HCT116 (cell line): ENCODE measurements around the gene NR2C2. TPM values are rescaled to one million over a fixed set of nuclear protein-coding genes. Genes with fewer than 3 reads are reported as not detected.

Source experiments
- ATAC-seq: fragments of 200-7000 bp; cut with Tn5 transposase; 2 replicates; pipeline ENCODE4 v1.9.1; 2020; ENCODE audit warnings: mild to moderate bottlenecking, moderate library complexity
- BruUV-seq: library from RNA; stranded (reverse); fragments of 400-500 nt; replicated peaks from 2 replicates; lab custom pipeline; 2021; lab: Mats Ljungman, UMichigan
- CTCF ChIA-PET: fragments of 300-600 bp; sonication (Branson Sonifier 250); formaldehyde crosslinking; loops from one replicate; lab custom pipeline; 2021; ENCODE audit warnings: antibody characterized with exemption; lab: Charles Lee
- POLR2A ChIA-PET: fragments of 300-600, 350-600 bp; sonication (Branson Sonifier 250); formaldehyde crosslinking; loops from one replicate; lab custom pipeline; 2021; ENCODE audit warnings: antibody characterized with exemption; lab: Charles Lee
- RAD21 ChIA-PET, 2 experiments: fragments of 300-600 bp; sonication (Branson Sonifier 250); formaldehyde crosslinking; loops; one replicate each; lab custom pipeline; 2023; ENCODE audit warnings: low total read pairs in 2 of 2; ENCODE audit not compliant: uncharacterized antibody in 2 of 2, unreplicated experiment in 2 of 2, low non-redundant PET in 1 of 2; lab: Charles Lee
- DNase-seq: peaks from one replicate; pipeline ENCODE4 v3.0.0-alpha.2; 2010; ENCODE audit warnings: low read depth, low spot score
- H2AFZ ChIP-seq: fragments of 200-600 bp; shearing (Covaris generic), sonication (generic); 2 replicates; pipeline ENCODE4 v1.6.1; 2017; ENCODE audit warnings: low read depth, mixed run types, mixed read lengths, antibody characterized with exemption, low read length; ENCODE audit not compliant: poor library complexity, severe bottlenecking
- H3K27ac ChIP-seq: 2 replicates; pipeline ENCODE4 v1.5.1; 2012; ENCODE audit warnings: low read depth, low read length
- H3K27me3 ChIP-seq: fragments of 200-600 bp; sonication (generic); 2 replicates; pipeline ENCODE4 v1.6.1; 2016; ENCODE audit warnings: mixed run types, low read length, mixed read lengths; ENCODE audit not compliant: insufficient read depth
- H3K36me3 ChIP-seq, 2 experiments: fragments of 200-500 bp in 1 of 2; fragments of 200-600 bp in 1 of 2; sonication (Bioruptor generic) in 1 of 2; sonication (generic) in 1 of 2; 2 replicates each; pipeline versions ENCODE4 v1.5.1 to v1.6.1; 2014 to 2016; ENCODE audit warnings: low read length in 2 of 2, inconsistent platforms in 1 of 2, mixed read lengths in 1 of 2, mixed run types in 1 of 2; ENCODE audit not compliant: insufficient read depth in 2 of 2, control insufficient read depth in 1 of 2
- H3K4me1 ChIP-seq, 2 experiments: fragments of 200-600 bp in 1 of 2; sonication (generic) in 1 of 2; 2 replicates each; pipeline versions ENCODE4 v1.5.1 to v1.6.1; 2012 to 2017; ENCODE audit warnings: low read length in 2 of 2, inconsistent platforms in 1 of 2, mild to moderate bottlenecking in 1 of 2, mixed read lengths in 1 of 2, mixed run types in 1 of 2, moderate library complexity in 1 of 2; ENCODE audit not compliant: insufficient read depth in 2 of 2, control insufficient read depth in 1 of 2
- H3K4me2 ChIP-seq: fragments of 200-600 bp; sonication (generic); 2 replicates; pipeline ENCODE4 v1.6.1; 2017; ENCODE audit warnings: mixed run types, low read length, mixed read lengths
- H3K4me3 ChIP-seq, 2 experiments: fragments of 200-600 bp in 1 of 2; sonication (generic) in 1 of 2; replicated peaks in 1 of 2; 2 replicates each; pipeline ENCODE4 v1.5.1; 2011 to 2016; ENCODE audit warnings: low read length in 2 of 2, control low read depth in 1 of 2, low read depth in 1 of 2, mild to moderate bottlenecking in 1 of 2, mixed read lengths in 1 of 2, mixed run types in 1 of 2
- H3K79me2 ChIP-seq: fragments of 200-600 bp; sonication (generic); 2 replicates; pipeline ENCODE4 v1.6.1; 2017; ENCODE audit warnings: mild to moderate bottlenecking, mixed run types, low read length, moderate library complexity, mixed read lengths; ENCODE audit not compliant: insufficient read depth
- H3K9ac ChIP-seq: fragments of 200-600 bp; sonication (generic); 2 replicates; pipeline ENCODE4 v1.6.1; 2016; ENCODE audit warnings: low read length, mixed read lengths
- H3K9me2 ChIP-seq: fragments of 200-600 bp; sonication (generic), shearing (Covaris generic); 2 replicates; pipeline ENCODE4 v1.6.1; 2017; ENCODE audit warnings: mixed run types, mild to moderate bottlenecking, moderate library complexity; ENCODE audit not compliant: insufficient read depth
- H3K9me3 ChIP-seq, 2 experiments: fragments of 200-500 bp in 1 of 2; fragments of 200-600 bp in 1 of 2; sonication (Bioruptor generic) in 1 of 2; sonication (generic) in 1 of 2; 2 replicates each; pipeline ENCODE4 v1.6.1; 2014 to 2017; ENCODE audit warnings: low read length in 2 of 2, mixed read lengths in 2 of 2, inconsistent platforms in 1 of 2, low read depth in 1 of 2, mild to moderate bottlenecking in 1 of 2, mixed run types in 1 of 2, moderate library complexity in 1 of 2; ENCODE audit not compliant: control insufficient read depth in 1 of 2, insufficient read depth in 1 of 2
- H4K20me1 ChIP-seq: fragments of 200-600 bp; sonication (generic), shearing (Covaris generic); 2 replicates; pipeline ENCODE4 v1.6.1; 2017; ENCODE audit warnings: mixed run types, mild to moderate bottlenecking, moderate library complexity; ENCODE audit not compliant: insufficient read depth
- POLR2A ChIP-seq: IDR thresholded peaks from 2 replicates; pipeline ENCODE4 v1.7.0; 2011; ENCODE audit warnings: borderline replicate concordance; ENCODE audit not compliant: insufficient read depth, insufficient read length; ENCODE audit errors: extremely low read depth
- SIN3A ChIP-seq: IDR thresholded peaks from 2 replicates; pipeline ENCODE4 v1.6.1; 2012; ENCODE audit warnings: low read depth
- TCF7L2 ChIP-seq: IDR thresholded peaks from 2 replicates; pipeline ENCODE4 v1.7.0; 2011; ENCODE audit warnings: borderline replicate concordance, inconsistent platforms; ENCODE audit not compliant: insufficient read depth, insufficient read length; ENCODE audit errors: extremely low read depth
- YY1 ChIP-seq: IDR thresholded peaks from 2 replicates; pipeline ENCODE4 v1.6.1; 2011; ENCODE audit warnings: low read length, low read depth, moderate library complexity, mild to moderate bottlenecking; ENCODE audit not compliant: insufficient replicate concordance; ENCODE audit errors: extremely low read depth
- ZNF274 ChIP-seq: fragments of 200-500 bp; sonication (Bioruptor generic); IDR thresholded peaks from 2 replicates; pipeline ENCODE4 v1.6.1; 2014; ENCODE audit warnings: mild to moderate bottlenecking, low read depth, low read length, inconsistent platforms
- intact Hi-C: fragments of 100-400 bp; cut with micrococcal nuclease; formaldehyde crosslinking; loops from 2 replicates; pipeline ENCODE4 v1.10.0; 2022
- total RNA-seq: library from RNA; stranded (reverse); gene quantifications from one replicate; pipeline ENCODE4 v1.2.1, GENCODE V29; 2021; ENCODE audit not compliant: unreplicated experiment
- TF ChIP-seq, protein P1 (sequence below): IDR thresholded peaks from 2 replicates; pipeline ENCODE4 v1.6.1; 2012; ENCODE audit warnings: low read depth
- TF ChIP-seq, protein P2 (sequence below): IDR thresholded peaks from 2 replicates; pipeline ENCODE4 v1.6.1; 2012
- TF ChIP-seq, protein P3 (sequence below), 3 experiments: fragments of 200-600 bp in 1 of 3; sonication (generic) in 1 of 3; IDR thresholded peaks in 2 of 3; conservative IDR thresholded peaks in 1 of 3; 2 replicates each; pipeline ENCODE4 v1.5.1; 2012 to 2017; ENCODE audit warnings: low read depth in 2 of 3, low read length in 2 of 3, antibody characterized with exemption in 1 of 3, borderline replicate concordance in 1 of 3, control low read depth in 1 of 3, mild to moderate bottlenecking in 1 of 3, mixed read lengths in 1 of 3, mixed run types in 1 of 3, moderate library complexity in 1 of 3; ENCODE audit not compliant: insufficient read depth in 1 of 3

Gene NR2C2
- total RNA-seq, 1 experiment from 2014 or later: 45.0 TPM

DNA sequence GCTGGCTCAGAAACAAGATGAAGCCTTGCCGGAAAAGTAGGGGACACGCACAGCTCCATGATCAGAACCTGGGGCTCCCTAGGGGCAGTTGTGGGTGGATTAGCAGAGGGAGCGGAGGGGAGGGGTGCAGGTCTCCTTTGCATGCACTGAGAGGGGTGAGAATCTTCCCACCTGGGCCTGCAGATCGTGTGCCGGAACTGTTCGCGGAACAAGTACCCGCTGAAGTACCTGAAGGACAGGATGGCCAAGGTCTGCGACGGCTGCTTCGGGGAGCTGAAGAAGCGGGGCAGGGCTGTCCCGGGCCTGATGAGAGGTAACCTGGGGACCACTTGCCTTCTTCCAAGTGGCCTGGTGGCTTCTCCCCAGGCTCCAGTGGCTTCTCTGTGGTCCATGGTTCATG, 24.5 kb upstream of the NR2C2 start (continued):
- no peak for TF ChIP-seq TCF7L2
- TF ChIP-seq, protein P1, sequence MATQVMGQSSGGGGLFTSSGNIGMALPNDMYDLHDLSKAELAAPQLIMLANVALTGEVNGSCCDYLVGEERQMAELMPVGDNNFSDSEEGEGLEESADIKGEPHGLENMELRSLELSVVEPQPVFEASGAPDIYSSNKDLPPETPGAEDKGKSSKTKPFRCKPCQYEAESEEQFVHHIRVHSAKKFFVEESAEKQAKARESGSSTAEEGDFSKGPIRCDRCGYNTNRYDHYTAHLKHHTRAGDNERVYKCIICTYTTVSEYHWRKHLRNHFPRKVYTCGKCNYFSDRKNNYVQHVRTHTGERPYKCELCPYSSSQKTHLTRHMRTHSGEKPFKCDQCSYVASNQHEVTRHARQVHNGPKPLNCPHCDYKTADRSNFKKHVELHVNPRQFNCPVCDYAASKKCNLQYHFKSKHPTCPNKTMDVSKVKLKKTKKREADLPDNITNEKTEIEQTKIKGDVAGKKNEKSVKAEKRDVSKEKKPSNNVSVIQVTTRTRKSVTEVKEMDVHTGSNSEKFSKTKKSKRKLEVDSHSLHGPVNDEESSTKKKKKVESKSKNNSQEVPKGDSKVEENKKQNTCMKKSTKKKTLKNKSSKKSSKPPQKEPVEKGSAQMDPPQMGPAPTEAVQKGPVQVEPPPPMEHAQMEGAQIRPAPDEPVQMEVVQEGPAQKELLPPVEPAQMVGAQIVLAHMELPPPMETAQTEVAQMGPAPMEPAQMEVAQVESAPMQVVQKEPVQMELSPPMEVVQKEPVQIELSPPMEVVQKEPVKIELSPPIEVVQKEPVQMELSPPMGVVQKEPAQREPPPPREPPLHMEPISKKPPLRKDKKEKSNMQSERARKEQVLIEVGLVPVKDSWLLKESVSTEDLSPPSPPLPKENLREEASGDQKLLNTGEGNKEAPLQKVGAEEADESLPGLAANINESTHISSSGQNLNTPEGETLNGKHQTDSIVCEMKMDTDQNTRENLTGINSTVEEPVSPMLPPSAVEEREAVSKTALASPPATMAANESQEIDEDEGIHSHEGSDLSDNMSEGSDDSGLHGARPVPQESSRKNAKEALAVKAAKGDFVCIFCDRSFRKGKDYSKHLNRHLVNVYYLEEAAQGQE: no peak

DNA sequence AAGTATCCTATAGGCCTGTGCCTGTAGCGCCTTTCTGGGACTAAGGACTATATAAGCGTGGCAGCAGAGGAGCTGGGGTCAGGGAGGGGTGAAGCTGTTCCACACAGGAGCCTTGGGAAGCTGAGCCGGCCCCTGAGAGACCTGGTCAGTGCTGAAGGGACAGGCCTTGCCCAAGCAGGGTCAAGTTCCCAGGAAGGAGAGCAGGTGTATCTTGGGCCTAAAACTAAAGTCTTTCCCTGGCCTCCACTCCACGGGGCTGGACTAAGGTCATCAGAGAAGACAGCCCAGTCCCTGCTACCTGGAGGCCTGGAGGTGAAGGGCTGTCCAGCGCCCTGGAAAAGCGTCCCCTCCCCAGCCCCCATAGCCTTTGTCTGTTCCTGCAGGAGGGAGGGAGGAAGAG, 23.9 kb upstream of the NR2C2 start:
- Histone ChIP-seq H3K4me3 (no peak overlapping the region), H3K9me3 (no peaks in the 10 kb centered on the region), H2AFZ (no peak overlapping the region), H3K79me2 (no peaks in the 10 kb centered on the region), H3K4me2 (no peak overlapping the region), H4K20me1 (no peaks in the 10 kb centered on the region), H3K36me3 (no peaks in the 10 kb centered on the region), H3K27me3 (no peaks in the 10 kb centered on the region), H3K27ac (no peak overlapping the region), H3K9ac (no peak overlapping the region), H3K9me2 (no peaks in the 10 kb centered on the region), H3K4me1 (peaks cover 0 to 3% of the 10 kb centered on the region in 2 experiments; a peak in 1 of 4 replicates)
- DNase-seq (no peak), ATAC-seq (no peak)
- RAD21 ChIA-PET: no interaction called here
- CTCF ChIA-PET: interaction anchor here (1.1 kb wide), 1 partner anchor 142 kb away, joined by 4 read pairs; no protein-coding TSS in a partner anchor
- POLR2A ChIA-PET: no interaction called here
- no TSS peak for BruUV-seq
- intact Hi-C loops: loop anchor here (5.0 to 10.0 kb wide), 4 partner anchors 281 to 1026 kb away; partner anchors contain the start of gene CAPN7
- TF ChIP-seq YY1 (no peak), TCF7L2 (no peak), POLR2A (no peak), SIN3A (no peak), ZNF274 (no peak)
- TF ChIP-seq, protein P2, sequence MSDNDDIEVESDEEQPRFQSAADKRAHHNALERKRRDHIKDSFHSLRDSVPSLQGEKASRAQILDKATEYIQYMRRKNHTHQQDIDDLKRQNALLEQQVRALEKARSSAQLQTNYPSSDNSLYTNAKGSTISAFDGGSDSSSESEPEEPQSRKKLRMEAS: no peak
- TF ChIP-seq, protein P1: no peak
- TF ChIP-seq, protein P3, sequence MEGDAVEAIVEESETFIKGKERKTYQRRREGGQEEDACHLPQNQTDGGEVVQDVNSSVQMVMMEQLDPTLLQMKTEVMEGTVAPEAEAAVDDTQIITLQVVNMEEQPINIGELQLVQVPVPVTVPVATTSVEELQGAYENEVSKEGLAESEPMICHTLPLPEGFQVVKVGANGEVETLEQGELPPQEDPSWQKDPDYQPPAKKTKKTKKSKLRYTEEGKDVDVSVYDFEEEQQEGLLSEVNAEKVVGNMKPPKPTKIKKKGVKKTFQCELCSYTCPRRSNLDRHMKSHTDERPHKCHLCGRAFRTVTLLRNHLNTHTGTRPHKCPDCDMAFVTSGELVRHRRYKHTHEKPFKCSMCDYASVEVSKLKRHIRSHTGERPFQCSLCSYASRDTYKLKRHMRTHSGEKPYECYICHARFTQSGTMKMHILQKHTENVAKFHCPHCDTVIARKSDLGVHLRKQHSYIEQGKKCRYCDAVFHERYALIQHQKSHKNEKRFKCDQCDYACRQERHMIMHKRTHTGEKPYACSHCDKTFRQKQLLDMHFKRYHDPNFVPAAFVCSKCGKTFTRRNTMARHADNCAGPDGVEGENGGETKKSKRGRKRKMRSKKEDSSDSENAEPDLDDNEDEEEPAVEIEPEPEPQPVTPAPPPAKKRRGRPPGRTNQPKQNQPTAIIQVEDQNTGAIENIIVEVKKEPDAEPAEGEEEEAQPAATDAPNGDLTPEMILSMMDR (IDR thresholded peaks at IDR 0.05 in 2 of 3, conservative IDR thresholded peaks at IDR 0.05 in 1 of 3; ENCODE audit: borderline replicate concordance in 1 of 3, insufficient read depth in 1 of 3, low read depth in 2 of 3, low read length in 2 of 3): no peak
